Astrocyte (in vitro differentiated cells and primary cell): ENCODE data around the gene OLFML2B. TPM values are rescaled to one million over a fixed set of nuclear protein-coding genes. Genes with fewer than 3 reads are reported as not detected.
A peak's percentile ranks its signal among the peaks of the same experiment; 100 is the strongest.

Experiments used
- DNase-seq: peaks from one replicate; pipeline ENCODE4 v3.0.0-alpha.2; 2010; ENCODE audit warnings: low read depth
- FAIRE-seq: peaks from 2 replicates; lab custom pipeline; 2011; peaks lifted over from hg19 to GRCh38; lab: Jason Lieb, UNC
- H2AFZ ChIP-seq: 2 replicates; pipeline ENCODE4 v1.6.0; 2012; ENCODE audit warnings: low read depth, low read length, inconsistent platforms
- H3K27ac ChIP-seq: 2 replicates; pipeline ENCODE4 v1.5.1; 2011; ENCODE audit warnings: low read depth, low read length, inconsistent platforms
- H3K27me3 ChIP-seq: 2 replicates; pipeline ENCODE4 v1.6.0; 2011; ENCODE audit warnings: low read length, inconsistent platforms; ENCODE audit not compliant: insufficient read depth
- H3K36me3 ChIP-seq: 2 replicates; pipeline ENCODE4 v1.5.1; 2011; ENCODE audit warnings: low read length, inconsistent platforms; ENCODE audit not compliant: insufficient read depth
- H3K4me1 ChIP-seq: 2 replicates; pipeline ENCODE4 v1.5.1; 2011; ENCODE audit warnings: low read length, inconsistent platforms; ENCODE audit not compliant: insufficient read depth
- H3K4me2 ChIP-seq: 2 replicates; pipeline ENCODE4 v1.6.0; 2012; ENCODE audit warnings: low read length, inconsistent platforms
- H3K4me3 ChIP-seq: 2 replicates; pipeline ENCODE4 v1.5.1; 2011; ENCODE audit warnings: low read depth, mild to moderate bottlenecking, low read length, inconsistent platforms; ENCODE audit not compliant: insufficient read depth
- H3K79me2 ChIP-seq: 2 replicates; pipeline ENCODE4 v1.6.0; 2012; ENCODE audit warnings: mild to moderate bottlenecking, low read length, inconsistent platforms; ENCODE audit not compliant: insufficient read depth
- H3K9ac ChIP-seq: 2 replicates; pipeline ENCODE4 v1.6.0; 2012; ENCODE audit warnings: mild to moderate bottlenecking, low read length, inconsistent platforms
- H3K9me3 ChIP-seq: 2 replicates; pipeline ENCODE4 v1.5.1; 2012; ENCODE audit warnings: low read depth, mild to moderate bottlenecking, low read length, inconsistent platforms; ENCODE audit not compliant: insufficient read depth
- H4K20me1 ChIP-seq: 2 replicates; pipeline ENCODE4 v1.6.0; 2012; ENCODE audit warnings: low read length, inconsistent platforms; ENCODE audit not compliant: insufficient read depth
- H3K27ac Mint-ChIP-seq: one replicate; pipeline ENCODE4 v1.8.0; 2021; ENCODE audit warnings: mild to moderate bottlenecking, mixed read lengths; ENCODE audit not compliant: unreplicated experiment
- H3K27me3 Mint-ChIP-seq: one replicate; pipeline ENCODE4 v1.8.0; 2021; ENCODE audit warnings: low read depth, mixed read lengths; ENCODE audit not compliant: unreplicated experiment
- H3K36me3 Mint-ChIP-seq: one replicate; pipeline ENCODE4 v1.8.0; 2021; ENCODE audit warnings: low read depth, mixed read lengths; ENCODE audit not compliant: unreplicated experiment
- H3K4me1 Mint-ChIP-seq: one replicate; pipeline ENCODE4 v1.8.0; 2021; ENCODE audit warnings: low read depth, mixed read lengths; ENCODE audit not compliant: unreplicated experiment
- H3K4me3 Mint-ChIP-seq: one replicate; pipeline ENCODE4 v1.8.0; 2021; ENCODE audit warnings: mild to moderate bottlenecking, moderate library complexity, mixed read lengths; ENCODE audit not compliant: unreplicated experiment
- H3K9me3 Mint-ChIP-seq: one replicate; pipeline ENCODE4 v1.8.0; 2021; ENCODE audit warnings: mild to moderate bottlenecking, mixed read lengths; ENCODE audit not compliant: unreplicated experiment
- EZH2 ChIP-seq: IDR thresholded peaks from 2 replicates; pipeline ENCODE4 v1.6.1; 2012; ENCODE audit warnings: mild to moderate bottlenecking, low read length, inconsistent platforms; ENCODE audit not compliant: insufficient read depth
- total RNA-seq: library from RNA; stranded (reverse); gene quantifications from 2 replicates; pipeline ENCODE4 v1.2.1, GENCODE V29; 2021
- TF ChIP-seq, protein P1 (sequence below): IDR thresholded peaks from 2 replicates; pipeline ENCODE4 v1.5.1; 2011; ENCODE audit warnings: low read depth, mild to moderate bottlenecking, inconsistent platforms, low read length, moderate library complexity; ENCODE audit not compliant: insufficient read depth

OLFML2B gene
- total RNA-seq, 1 donor from 2014 or later = 14.7 TPM

DNA sequence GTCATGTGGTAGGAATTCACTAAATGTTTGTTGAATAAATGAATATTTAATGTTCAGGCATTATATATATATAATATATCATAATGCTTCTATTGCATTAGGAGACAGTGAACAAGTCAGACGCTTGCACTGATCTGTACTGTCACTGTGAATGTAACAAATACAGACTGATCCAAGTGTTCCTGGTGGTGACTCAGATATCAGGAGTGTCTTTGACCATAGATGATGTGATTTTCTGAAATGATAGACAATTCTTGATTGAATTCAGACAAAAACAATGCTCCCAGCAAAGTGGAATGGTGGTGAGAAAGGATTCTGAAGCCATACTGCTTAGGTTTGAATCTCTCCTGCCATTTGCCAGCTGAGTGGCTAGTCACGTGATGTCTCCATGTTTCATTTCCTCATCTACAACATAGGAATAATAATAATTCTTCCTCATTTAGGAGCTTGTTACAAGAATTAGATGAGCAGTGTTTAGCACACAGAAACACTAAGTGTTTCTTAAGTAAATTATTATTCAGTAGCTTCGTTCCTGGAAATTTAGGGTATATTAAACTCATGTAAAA is 71.0 kb downstream of the OLFML2B start:
- Histone ChIP-seq H3K27me3 (no peaks in the 10 kb centered on the region), H3K9ac (no peak overlapping the region), H4K20me1 (no peaks in the 10 kb centered on the region), H3K4me2 (no peak overlapping the region), H3K9me3 (no peaks in the 10 kb centered on the region), H3K4me1 (peaks cover 14% of the 10 kb centered on the region), H3K36me3 (no peaks in the 10 kb centered on the region), H3K79me2 (no peaks in the 10 kb centered on the region), H3K27ac (no peak overlapping the region), H3K4me3 (no peak overlapping the region), H2AFZ (no peak overlapping the region)
- FAIRE-seq = no peak
- no peak for DNase-seq
- Mint-ChIP-seq H3K36me3 (no peaks in the 10 kb centered on the region), H3K27me3 (no peaks in the 10 kb centered on the region), H3K27ac (no peak overlapping the region), H3K4me3 (no peak overlapping the region), H3K9me3 (no peaks in the 10 kb centered on the region), H3K4me1 (peaks cover 30% of the 10 kb centered on the region)
- TF ChIP-seq, protein P1, sequence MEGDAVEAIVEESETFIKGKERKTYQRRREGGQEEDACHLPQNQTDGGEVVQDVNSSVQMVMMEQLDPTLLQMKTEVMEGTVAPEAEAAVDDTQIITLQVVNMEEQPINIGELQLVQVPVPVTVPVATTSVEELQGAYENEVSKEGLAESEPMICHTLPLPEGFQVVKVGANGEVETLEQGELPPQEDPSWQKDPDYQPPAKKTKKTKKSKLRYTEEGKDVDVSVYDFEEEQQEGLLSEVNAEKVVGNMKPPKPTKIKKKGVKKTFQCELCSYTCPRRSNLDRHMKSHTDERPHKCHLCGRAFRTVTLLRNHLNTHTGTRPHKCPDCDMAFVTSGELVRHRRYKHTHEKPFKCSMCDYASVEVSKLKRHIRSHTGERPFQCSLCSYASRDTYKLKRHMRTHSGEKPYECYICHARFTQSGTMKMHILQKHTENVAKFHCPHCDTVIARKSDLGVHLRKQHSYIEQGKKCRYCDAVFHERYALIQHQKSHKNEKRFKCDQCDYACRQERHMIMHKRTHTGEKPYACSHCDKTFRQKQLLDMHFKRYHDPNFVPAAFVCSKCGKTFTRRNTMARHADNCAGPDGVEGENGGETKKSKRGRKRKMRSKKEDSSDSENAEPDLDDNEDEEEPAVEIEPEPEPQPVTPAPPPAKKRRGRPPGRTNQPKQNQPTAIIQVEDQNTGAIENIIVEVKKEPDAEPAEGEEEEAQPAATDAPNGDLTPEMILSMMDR = no peak
- no peak for TF ChIP-seq EZH2

DNA sequence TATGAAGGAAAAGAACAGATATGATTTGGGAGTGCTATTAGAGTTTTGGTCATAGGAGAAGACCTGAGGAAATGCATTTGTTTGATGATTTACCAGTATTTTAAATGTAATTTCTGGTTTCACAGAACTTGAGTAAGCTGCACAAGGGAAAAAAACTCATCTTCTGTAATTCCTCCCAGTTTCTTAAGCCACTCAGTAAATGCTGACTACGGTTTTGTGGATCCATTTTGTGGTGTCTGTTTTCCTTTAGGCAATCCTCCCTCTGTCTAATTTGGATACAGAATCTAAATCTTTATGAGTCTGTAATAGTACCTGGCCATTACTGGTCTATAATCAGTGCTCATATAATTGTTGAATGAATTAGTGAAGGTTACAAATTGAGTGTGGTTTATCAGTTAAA is 72.0 kb downstream of the OLFML2B start:
- no peaks in the 10 kb centered on the region for H3K27me3 Mint-ChIP-seq
- Histone ChIP-seq H2AFZ (no peak overlapping the region), H3K4me1 (peaks cover 19% of the 10 kb centered on the region), H4K20me1 (no peaks in the 10 kb centered on the region), H3K4me2 (no peak overlapping the region), H3K9ac (no peak overlapping the region), H3K36me3 (no peaks in the 10 kb centered on the region), H3K4me3 (no peak overlapping the region), H3K79me2 (no peaks in the 10 kb centered on the region), H3K9me3 (no peaks in the 10 kb centered on the region), H3K27ac (no peak overlapping the region), H3K27me3 (no peaks in the 10 kb centered on the region)
- peaks cover 34% of the 10 kb centered on the region for H3K4me1 Mint-ChIP-seq
- peak overlapping the region; percentile 9 for H3K27ac Mint-ChIP-seq
- no peak for DNase-seq
- H3K9me3 Mint-ChIP-seq = no peaks in the 10 kb centered on the region
- FAIRE-seq = no peak
- H3K4me3 Mint-ChIP-seq = no peak overlapping the region
- no peaks in the 10 kb centered on the region for H3K36me3 Mint-ChIP-seq
- TF ChIP-seq, protein P1 = no peak
- TF ChIP-seq EZH2 = no peak

DNA sequence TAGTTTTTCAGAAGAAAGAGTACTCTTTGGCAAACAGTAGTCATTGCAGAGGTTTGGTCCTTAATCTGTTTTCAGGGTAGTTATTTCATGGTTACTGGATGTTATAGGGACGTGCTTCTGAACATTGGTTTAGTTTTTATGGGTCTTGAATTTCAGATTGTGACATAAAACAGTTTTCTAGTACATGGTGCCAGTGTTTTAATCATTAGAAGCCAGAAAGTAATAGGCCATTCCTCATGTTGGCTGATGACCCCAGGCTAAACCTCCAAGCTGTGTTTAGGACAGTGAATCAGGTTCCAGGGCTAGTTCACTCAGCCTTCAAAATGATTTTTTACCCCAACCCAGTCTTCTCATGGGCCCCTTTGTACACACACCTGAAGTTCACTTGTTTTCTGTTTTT is 73.3 kb downstream of the OLFML2B start:
- Mint-ChIP-seq H3K27ac (no peak overlapping the region), H3K4me1 (peaks cover 39% of the 10 kb centered on the region), H3K27me3 (no peaks in the 10 kb centered on the region), H3K9me3 (no peaks in the 10 kb centered on the region), H3K4me3 (no peak overlapping the region), H3K36me3 (no peaks in the 10 kb centered on the region)
- no peaks in the 10 kb centered on the region for H4K20me1 ChIP-seq
- H3K9me3 ChIP-seq = no peaks in the 10 kb centered on the region
- H3K27ac ChIP-seq = no peak overlapping the region
- no peaks in the 10 kb centered on the region for H3K79me2 ChIP-seq
- H3K4me2 ChIP-seq = no peak overlapping the region
- no peak for DNase-seq
- H3K27me3 ChIP-seq = no peaks in the 10 kb centered on the region
- H3K9ac ChIP-seq = no peak overlapping the region
- no peaks in the 10 kb centered on the region for H3K36me3 ChIP-seq
- H3K4me3 ChIP-seq = no peak overlapping the region
- H2AFZ ChIP-seq = no peak overlapping the region
- FAIRE-seq = no peak
- H3K4me1 ChIP-seq = peaks cover 22% of the 10 kb centered on the region
- TF ChIP-seq, protein P1 = no peak
- TF ChIP-seq EZH2 = no peak
